HepG2 (cell line): ENCODE measurements around the gene RABL6. TPM values are rescaled to one million over a fixed set of nuclear protein-coding genes. Genes with fewer than 3 reads are reported as not detected.

ENCODE experiments used
- CENPT ChIP-seq: sonication (generic); formaldehyde crosslinking; IDR thresholded peaks from 2 replicates; pipeline ENCODE4 v1.8.0; 2022; ENCODE audit warnings: low read depth, mild to moderate bottlenecking, moderate library complexity, missing genetic modification reagents
- ELF3 ChIP-seq: IDR thresholded peaks from 2 replicates; pipeline ENCODE4 v1.6.1; 2016; ENCODE audit warnings: missing genetic modification reagents, missing compliant biosample characterization
- GABPA ChIP-seq, 2 experiments: IDR thresholded peaks; 2 replicates each; pipeline ENCODE4 v1.6.1; 2011 to 2016; ENCODE audit warnings: low read depth in 2 of 2, low read length in 1 of 2, missing biosample characterization in 1 of 2, missing genetic modification characterization in 1 of 2
- GATAD1 ChIP-seq: IDR thresholded peaks from 2 replicates; pipeline ENCODE4 v1.6.1; 2016; ENCODE audit warnings: missing genetic modification reagents, missing compliant biosample characterization
- KAT7 ChIP-seq: IDR thresholded peaks from 2 replicates; pipeline ENCODE4 v1.6.1; 2018; ENCODE audit warnings: borderline replicate concordance, missing compliant biosample characterization
- MAFG ChIP-seq: sonication (generic); formaldehyde crosslinking; IDR thresholded peaks from 2 replicates; pipeline ENCODE4 v1.5.1; 2020; ENCODE audit warnings: mild to moderate bottlenecking, missing genetic modification reagents
- MXI1 ChIP-seq: IDR thresholded peaks from 3 replicates; pipeline ENCODE4 v1.6.1; 2012; ENCODE audit warnings: low read depth, low read length, inconsistent platforms, borderline replicate concordance
- RARA ChIP-seq: IDR thresholded peaks from 2 replicates; pipeline ENCODE4 v1.6.1; 2016; ENCODE audit warnings: missing genetic modification reagents, missing compliant biosample characterization
- SAP130 ChIP-seq: IDR thresholded peaks from 2 replicates; pipeline ENCODE4 v1.6.1; 2016; ENCODE audit warnings: low read depth
- SATB2 ChIP-seq: sonication (generic); formaldehyde crosslinking; IDR thresholded peaks from 2 replicates; pipeline ENCODE4 v1.5.0; 2020; ENCODE audit warnings: missing genetic modification reagents
- XRCC5 ChIP-seq: fragments of 200-400 bp; formaldehyde crosslinking; optimal IDR thresholded peaks from 2 replicates; pipeline ENCODE3; 2017; ENCODE audit warnings: mild to moderate bottlenecking, low read length
- ZNF205 ChIP-seq: IDR thresholded peaks from 2 replicates; pipeline ENCODE4 v1.6.1; 2018; ENCODE audit warnings: missing biosample characterization, missing genetic modification reagents
- ZNF543 ChIP-seq: sonication (generic); formaldehyde crosslinking; IDR thresholded peaks from 2 replicates; pipeline ENCODE4 v1.4.0; 2020; ENCODE audit warnings: mild to moderate bottlenecking, missing genetic modification reagents
- ZNF605 ChIP-seq: sonication (generic); formaldehyde crosslinking; IDR thresholded peaks from 2 replicates; pipeline ENCODE4 v1.8.0; 2022; ENCODE audit warnings: mild to moderate bottlenecking, missing genetic modification reagents
- ZNF615 ChIP-seq: sonication (generic); formaldehyde crosslinking; IDR thresholded peaks from 2 replicates; pipeline ENCODE4 v1.5.0; 2020; ENCODE audit warnings: mild to moderate bottlenecking, missing genetic modification reagents, borderline replicate concordance
- polyA plus RNA-seq, 8 experiments: library from polyadenylated mRNA; depleted of rRNA in 3 of 8; stranded (reverse) in 7 of 8; unstranded in 1 of 8; fragments of >200 nt; fragmentation: Illumina TruSeq in 4 of 8; extraction: Trizol in 4 of 8; gene quantifications; 2 replicates each; pipeline versions ENCODE4 v1.2.1 to v1.2.3, GENCODE V29; 2011 to 2016; ENCODE audit warnings: low read depth in 4 of 8, missing spikeins in 1 of 8, mixed read lengths in 1 of 8; ENCODE audit not compliant: insufficient read depth in 1 of 8
- total RNA-seq, 5 experiments: library from RNA; depleted of rRNA; stranded (reverse); fragments of >200 nt; fragmentation: Illumina TruSeq; extraction: Trizol; gene quantifications; 2 replicates each; pipeline ENCODE4 v1.2.3, GENCODE V29; 2016; ENCODE audit warnings: low read depth in 1 of 5
- TF ChIP-seq, protein P1 (sequence below), 2 experiments: fragments of 450-650 bp in 1 of 2; sonication (generic) in 1 of 2; formaldehyde crosslinking in 1 of 2; IDR thresholded peaks; 2 replicates each; pipeline versions ENCODE4 v1.6.1 to v1.8.0; 2016 to 2022; ENCODE audit warnings: antibody characterized with exemption in 1 of 2, mild to moderate bottlenecking in 1 of 2, missing genetic modification reagents in 1 of 2
- TF ChIP-seq, protein P2 (sequence below): IDR thresholded peaks from 2 replicates; pipeline ENCODE4 v1.6.1; 2016; ENCODE audit warnings: mild to moderate bottlenecking
- TF ChIP-seq, protein P3 (sequence below): sonication (generic); formaldehyde crosslinking; IDR thresholded peaks from 2 replicates; pipeline ENCODE4 v1.8.0; 2023; ENCODE audit warnings: mild to moderate bottlenecking, missing genetic modification reagents

RABL6 gene
- total and polyA plus RNA-seq, 2 of the 13 experiments (the other 11 are each of a cell fraction or from before 2014, with no cell fraction given) = 81.5 to 125 TPM

DNA sequence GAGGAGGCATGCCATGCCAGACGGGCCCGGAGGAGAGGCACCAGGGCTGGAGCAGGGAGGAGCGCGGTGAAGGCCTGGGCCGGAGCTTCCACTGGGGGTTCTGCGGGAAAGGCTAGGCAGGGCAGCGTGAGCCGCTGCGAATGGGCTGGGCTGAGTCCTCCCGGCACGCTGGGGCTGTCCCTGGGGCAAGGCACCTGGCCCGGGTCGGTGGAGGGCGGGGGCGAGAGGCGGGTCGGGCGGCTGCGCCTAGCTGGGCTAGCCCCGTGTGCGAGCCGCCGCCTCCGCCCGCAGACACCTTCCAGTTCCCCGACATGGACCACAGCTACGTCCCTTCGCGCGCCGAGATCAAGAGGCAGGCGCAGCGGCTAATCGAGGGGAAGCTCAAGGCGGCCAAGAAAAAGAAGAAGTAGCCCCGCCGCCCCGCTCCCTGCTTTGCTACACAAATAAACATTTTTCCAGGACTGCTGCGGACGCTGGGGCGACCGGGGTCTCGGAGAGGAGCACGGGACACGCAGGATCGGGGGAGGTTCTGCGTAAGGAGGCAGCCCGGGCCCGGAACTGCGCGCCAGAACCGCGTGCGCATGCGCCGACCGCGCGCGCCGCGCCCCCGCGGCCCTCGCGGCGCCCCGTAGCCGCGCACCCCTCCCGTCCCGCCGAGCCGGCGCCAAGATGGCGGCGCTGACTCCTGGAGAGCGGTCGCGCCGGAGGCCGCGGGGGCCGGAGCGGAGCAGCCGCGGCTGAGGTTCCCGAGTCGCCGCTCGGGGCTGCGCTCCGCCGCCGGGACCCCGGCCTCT is at the start of gene RABL6 (continued):
- TF ChIP-seq, protein P1, sequence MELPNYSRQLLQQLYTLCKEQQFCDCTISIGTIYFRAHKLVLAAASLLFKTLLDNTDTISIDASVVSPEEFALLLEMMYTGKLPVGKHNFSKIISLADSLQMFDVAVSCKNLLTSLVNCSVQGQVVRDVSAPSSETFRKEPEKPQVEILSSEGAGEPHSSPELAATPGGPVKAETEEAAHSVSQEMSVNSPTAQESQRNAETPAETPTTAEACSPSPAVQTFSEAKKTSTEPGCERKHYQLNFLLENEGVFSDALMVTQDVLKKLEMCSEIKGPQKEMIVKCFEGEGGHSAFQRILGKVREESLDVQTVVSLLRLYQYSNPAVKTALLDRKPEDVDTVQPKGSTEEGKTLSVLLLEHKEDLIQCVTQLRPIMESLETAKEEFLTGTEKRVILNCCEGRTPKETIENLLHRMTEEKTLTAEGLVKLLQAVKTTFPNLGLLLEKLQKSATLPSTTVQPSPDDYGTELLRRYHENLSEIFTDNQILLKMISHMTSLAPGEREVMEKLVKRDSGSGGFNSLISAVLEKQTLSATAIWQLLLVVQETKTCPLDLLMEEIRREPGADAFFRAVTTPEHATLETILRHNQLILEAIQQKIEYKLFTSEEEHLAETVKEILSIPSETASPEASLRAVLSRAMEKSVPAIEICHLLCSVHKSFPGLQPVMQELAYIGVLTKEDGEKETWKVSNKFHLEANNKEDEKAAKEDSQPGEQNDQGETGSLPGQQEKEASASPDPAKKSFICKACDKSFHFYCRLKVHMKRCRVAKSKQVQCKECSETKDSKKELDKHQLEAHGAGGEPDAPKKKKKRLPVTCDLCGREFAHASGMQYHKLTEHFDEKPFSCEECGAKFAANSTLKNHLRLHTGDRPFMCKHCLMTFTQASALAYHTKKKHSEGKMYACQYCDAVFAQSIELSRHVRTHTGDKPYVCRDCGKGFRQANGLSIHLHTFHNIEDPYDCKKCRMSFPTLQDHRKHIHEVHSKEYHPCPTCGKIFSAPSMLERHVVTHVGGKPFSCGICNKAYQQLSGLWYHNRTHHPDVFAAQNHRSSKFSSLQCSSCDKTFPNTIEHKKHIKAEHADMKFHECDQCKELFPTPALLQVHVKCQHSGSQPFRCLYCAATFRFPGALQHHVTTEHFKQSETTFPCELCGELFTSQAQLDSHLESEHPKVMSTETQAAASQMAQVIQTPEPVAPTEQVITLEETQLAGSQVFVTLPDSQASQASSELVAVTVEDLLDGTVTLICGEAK (IDR thresholded peaks at IDR 0.05) = no peak
- TF ChIP-seq, protein P1 (CRISPR knock-in tag; IDR thresholded peaks at IDR 0.05) = peak; percentile 52; the same call in 1 of the 2 replicates
- TF ChIP-seq, protein P2, sequence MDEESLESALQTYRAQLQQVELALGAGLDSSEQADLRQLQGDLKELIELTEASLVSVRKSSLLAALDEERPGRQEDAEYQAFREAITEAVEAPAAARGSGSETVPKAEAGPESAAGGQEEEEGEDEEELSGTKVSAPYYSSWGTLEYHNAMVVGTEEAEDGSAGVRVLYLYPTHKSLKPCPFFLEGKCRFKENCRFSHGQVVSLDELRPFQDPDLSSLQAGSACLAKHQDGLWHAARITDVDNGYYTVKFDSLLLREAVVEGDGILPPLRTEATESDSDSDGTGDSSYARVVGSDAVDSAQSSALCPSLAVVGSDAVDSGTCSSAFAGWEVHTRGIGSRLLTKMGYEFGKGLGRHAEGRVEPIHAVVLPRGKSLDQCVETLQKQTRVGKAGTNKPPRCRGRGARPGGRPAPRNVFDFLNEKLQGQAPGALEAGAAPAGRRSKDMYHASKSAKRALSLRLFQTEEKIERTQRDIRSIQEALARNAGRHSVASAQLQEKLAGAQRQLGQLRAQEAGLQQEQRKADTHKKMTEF = peak; percentile 60; the same call in 1 of the 2 replicates
- no peak for TF ChIP-seq CENPT (CRISPR knock-in tag)
- TF ChIP-seq ELF3 (CRISPR knock-in tag) = no peak
- no peak for TF ChIP-seq ZNF615 (CRISPR knock-in tag)
- TF ChIP-seq GABPA (IDR thresholded peaks at IDR 0.05; ENCODE audit: low read depth, low read length) = no peak
- TF ChIP-seq GABPA (CRISPR knock-in tag; IDR thresholded peaks at IDR 0.05; ENCODE audit: low read depth) = no peak
- no peak; the same call in 1 of the 2 replicates for TF ChIP-seq GATAD1 (CRISPR knock-in tag)
- no peak for TF ChIP-seq MAFG
- no peak for TF ChIP-seq RARA (CRISPR knock-in tag)
- no peak for TF ChIP-seq KAT7 (CRISPR knock-in tag)
- TF ChIP-seq, protein P3, sequence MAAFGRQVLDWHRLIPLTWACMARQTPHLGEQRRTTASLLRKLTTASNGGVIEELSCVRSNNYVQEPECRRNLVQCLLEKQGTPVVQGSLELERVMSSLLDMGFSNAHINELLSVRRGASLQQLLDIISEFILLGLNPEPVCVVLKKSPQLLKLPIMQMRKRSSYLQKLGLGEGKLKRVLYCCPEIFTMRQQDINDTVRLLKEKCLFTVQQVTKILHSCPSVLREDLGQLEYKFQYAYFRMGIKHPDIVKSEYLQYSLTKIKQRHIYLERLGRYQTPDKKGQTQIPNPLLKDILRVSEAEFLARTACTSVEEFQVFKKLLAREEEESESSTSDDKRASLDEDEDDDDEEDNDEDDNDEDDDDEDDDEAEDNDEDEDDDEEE (CRISPR knock-in tag) = peak; percentile 30; the same call in 1 of the 2 replicates
- TF ChIP-seq MXI1 = no peak; the same call in 2 of the 3 replicates
- 0 out of 2 replicates have a peak, but pooled peaks have one; percentile 44 for TF ChIP-seq ZNF205 (CRISPR knock-in tag)
- 0 out of 2 replicates have a peak, but pooled peaks have one; percentile 51 for TF ChIP-seq ZNF543 (CRISPR knock-in tag)
- TF ChIP-seq SAP130 (CRISPR knock-in tag) = 0 out of 2 replicates have a peak, but pooled peaks have one; percentile 44
- no peak for TF ChIP-seq SATB2 (CRISPR knock-in tag)
- 0 out of 2 replicates have a peak, but pooled peaks have one; percentile 25 for TF ChIP-seq ZNF605
- TF ChIP-seq XRCC5 = no peak
